ENCODE measurements around the gene FYN. TPM values are rescaled to one million over a fixed set of nuclear protein-coding genes. Genes with fewer than 3 reads are reported as not detected.

FYN gene
- polyA plus RNA-seq, 1 donor (not counting 4 experiments of a cell fraction or from before 2014, with no cell fraction given), result 24.7 TPM

DNA sequence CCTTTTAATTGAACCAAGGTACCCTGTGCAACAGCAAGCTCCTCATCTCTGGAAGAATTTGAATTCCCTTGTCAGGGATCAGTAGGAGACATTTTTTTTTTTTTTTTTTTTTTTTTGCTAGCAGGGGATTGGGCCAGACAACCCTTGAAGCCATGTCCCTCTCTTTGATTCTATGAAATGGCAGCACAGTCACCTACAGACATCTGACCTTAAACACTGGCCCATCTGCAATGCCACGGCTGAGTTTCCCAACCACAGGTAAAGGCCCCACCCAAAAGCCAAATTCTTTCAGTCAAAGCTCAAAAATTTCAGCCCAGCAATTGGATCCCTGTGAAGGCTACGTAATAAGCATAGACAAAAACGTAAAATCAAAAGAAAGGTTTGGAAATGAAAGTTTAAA lies 94.2 kb downstream of the FYN start:
- Histone ChIP-seq H3K9ac (ENCODE audit: control insufficient read depth, extremely low read depth, insufficient read depth, low read length) (no peak overlapping the region), H3K4me2 (ENCODE audit: control insufficient read depth, extremely low read depth, insufficient read depth, low read depth, low read length) (no peak overlapping the region), H3K4me1 (ENCODE audit: control insufficient read depth, extremely low read depth, insufficient read depth, low read length) (peaks cover 12% of the 10 kb centered on the region), H3K27me3 (ENCODE audit: control insufficient read depth, extremely low read depth, insufficient read depth, low read length) (no peaks in the 10 kb centered on the region), H3K27ac (ENCODE audit: control insufficient read depth, insufficient read depth, low read length) (no peak overlapping the region), H3K9me3 (ENCODE audit: control insufficient read depth, low read depth, low read length) (no peaks in the 10 kb centered on the region), H2AFZ (ENCODE audit: control insufficient read depth, low read length) (no peak overlapping the region), H3K4me3 (ENCODE audit: control insufficient read depth in 2 of 3, extremely low read depth in 1 of 3, insufficient read depth in 2 of 3, low read depth in 1 of 3, low read length in 3 of 3) (no peak overlapping the region), H3K79me2 (ENCODE audit: control insufficient read depth, insufficient read depth, low read length) (peaks cover 3% of the 10 kb centered on the region), H3K36me3 (ENCODE audit: control insufficient read depth in 2 of 2, extremely low read depth in 1 of 2, insufficient read depth in 2 of 2, low read length in 2 of 2) (peaks cover 0 to 4% of the 10 kb centered on the region in 2 experiments), H4K20me1 (ENCODE audit: control insufficient read depth, extremely low read depth, insufficient read depth, low read length) (no peaks in the 10 kb centered on the region), H3K9me1 (ENCODE audit: control insufficient read depth, extremely low read depth, insufficient read depth, low read length) (no peaks in the 10 kb centered on the region)
- no peak for FAIRE-seq
- dilution Hi-C loops (cut with MboI; ENCODE audit: extremely low pct_ligation_motif_present, low sequenced_read_pairs), result no loop called here
- DNase-seq (ENCODE audit: low read depth, low spot score), result no peak
- TF ChIP-seq EZH2 (IDR thresholded peaks at IDR 0.05; ENCODE audit: low read length), result no peak
- TF ChIP-seq, protein P1, sequence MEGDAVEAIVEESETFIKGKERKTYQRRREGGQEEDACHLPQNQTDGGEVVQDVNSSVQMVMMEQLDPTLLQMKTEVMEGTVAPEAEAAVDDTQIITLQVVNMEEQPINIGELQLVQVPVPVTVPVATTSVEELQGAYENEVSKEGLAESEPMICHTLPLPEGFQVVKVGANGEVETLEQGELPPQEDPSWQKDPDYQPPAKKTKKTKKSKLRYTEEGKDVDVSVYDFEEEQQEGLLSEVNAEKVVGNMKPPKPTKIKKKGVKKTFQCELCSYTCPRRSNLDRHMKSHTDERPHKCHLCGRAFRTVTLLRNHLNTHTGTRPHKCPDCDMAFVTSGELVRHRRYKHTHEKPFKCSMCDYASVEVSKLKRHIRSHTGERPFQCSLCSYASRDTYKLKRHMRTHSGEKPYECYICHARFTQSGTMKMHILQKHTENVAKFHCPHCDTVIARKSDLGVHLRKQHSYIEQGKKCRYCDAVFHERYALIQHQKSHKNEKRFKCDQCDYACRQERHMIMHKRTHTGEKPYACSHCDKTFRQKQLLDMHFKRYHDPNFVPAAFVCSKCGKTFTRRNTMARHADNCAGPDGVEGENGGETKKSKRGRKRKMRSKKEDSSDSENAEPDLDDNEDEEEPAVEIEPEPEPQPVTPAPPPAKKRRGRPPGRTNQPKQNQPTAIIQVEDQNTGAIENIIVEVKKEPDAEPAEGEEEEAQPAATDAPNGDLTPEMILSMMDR (optimal IDR thresholded peaks at IDR 0.05 in 1 of 3, IDR thresholded peaks at IDR 0.05 in 1 of 3, conservative IDR thresholded peaks at IDR 0.05 in 1 of 3; ENCODE audit: extremely low read depth in 1 of 3, insufficient read depth in 2 of 3, low read length in 3 of 3), result no peak

DNA sequence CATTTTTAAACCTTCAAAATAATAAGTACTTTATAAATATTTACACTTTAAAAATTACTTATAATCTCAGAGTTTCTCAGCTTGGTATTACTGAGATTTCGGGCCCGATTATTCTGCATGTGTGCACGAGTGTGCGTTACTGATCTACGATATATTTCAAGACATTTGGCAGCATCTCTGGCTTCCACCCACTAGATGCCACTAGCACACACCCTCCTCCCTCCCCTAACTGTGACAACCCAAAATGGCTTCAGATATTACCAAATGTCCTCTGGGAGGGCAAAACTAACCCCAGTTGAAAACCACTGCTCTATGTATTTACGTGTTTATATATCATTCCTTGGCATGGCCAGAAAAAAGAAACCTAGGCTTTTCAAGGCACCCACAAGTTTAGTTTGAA lies 95.9 kb downstream of the FYN start:
- Histone ChIP-seq H3K79me2 (ENCODE audit: control insufficient read depth, insufficient read depth, low read length) (no peaks in the 10 kb centered on the region), H3K9me3 (ENCODE audit: control insufficient read depth, low read depth, low read length) (no peaks in the 10 kb centered on the region), H3K4me3 (ENCODE audit: control insufficient read depth in 2 of 3, extremely low read depth in 1 of 3, insufficient read depth in 2 of 3, low read depth in 1 of 3, low read length in 3 of 3) (no peak overlapping the region), H3K27ac (ENCODE audit: control insufficient read depth, insufficient read depth, low read length) (no peak overlapping the region), H3K4me2 (ENCODE audit: control insufficient read depth, extremely low read depth, insufficient read depth, low read depth, low read length) (no peak overlapping the region), H3K9ac (ENCODE audit: control insufficient read depth, extremely low read depth, insufficient read depth, low read length) (no peak overlapping the region), H2AFZ (ENCODE audit: control insufficient read depth, low read length) (no peak overlapping the region), H3K36me3 (ENCODE audit: control insufficient read depth in 2 of 2, extremely low read depth in 1 of 2, insufficient read depth in 2 of 2, low read length in 2 of 2) (peaks cover 0 to 2% of the 10 kb centered on the region in 2 experiments), H4K20me1 (ENCODE audit: control insufficient read depth, extremely low read depth, insufficient read depth, low read length) (no peaks in the 10 kb centered on the region), H3K4me1 (ENCODE audit: control insufficient read depth, extremely low read depth, insufficient read depth, low read length) (peaks cover 12% of the 10 kb centered on the region), H3K9me1 (ENCODE audit: control insufficient read depth, extremely low read depth, insufficient read depth, low read length) (no peaks in the 10 kb centered on the region), H3K27me3 (ENCODE audit: control insufficient read depth, extremely low read depth, insufficient read depth, low read length) (no peaks in the 10 kb centered on the region)
- DNase-seq (ENCODE audit: low read depth, low spot score), result no peak
- no peak for TF ChIP-seq EZH2 (IDR thresholded peaks at IDR 0.05; ENCODE audit: low read length)
- TF ChIP-seq, protein P1 (optimal IDR thresholded peaks at IDR 0.05 in 1 of 3, IDR thresholded peaks at IDR 0.05 in 1 of 3, conservative IDR thresholded peaks at IDR 0.05 in 1 of 3; ENCODE audit: extremely low read depth in 1 of 3, insufficient read depth in 2 of 3, low read length in 3 of 3), result peak in 1 of 3 experiments; percentile 13
- FAIRE-seq, result no peak
- dilution Hi-C loops (cut with MboI; ENCODE audit: extremely low pct_ligation_motif_present, low sequenced_read_pairs), result no loop called here
